Fibroblast of skin of scalp (primary cell): ENCODE results near the gene PRKACA.

Experiments
- DNase-seq: peaks from one replicate; pipeline ENCODE4 v3.0.0-alpha.2; 2013

Gene PRKACA

DNA sequence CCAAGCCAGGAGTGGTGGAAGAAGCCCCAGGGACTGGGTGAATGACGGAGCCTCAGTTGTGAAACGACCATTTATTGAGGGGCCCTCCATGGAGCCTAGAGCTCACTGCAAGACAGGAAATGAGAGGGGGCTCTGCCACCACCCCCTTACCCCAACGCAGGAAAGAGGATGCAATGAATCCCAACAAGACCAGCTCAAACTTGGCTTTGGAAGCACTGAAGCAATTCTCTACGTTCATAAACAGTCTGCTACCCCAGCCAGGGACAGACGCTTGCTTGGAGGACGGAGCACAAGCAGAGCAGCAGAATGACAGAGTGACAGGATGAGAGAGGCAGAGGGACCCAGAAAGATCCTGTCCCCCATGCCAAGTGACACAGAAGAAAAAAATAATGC lies 1.0 kb downstream of the PRKACA start:
- DNase-seq = no peak

DNA sequence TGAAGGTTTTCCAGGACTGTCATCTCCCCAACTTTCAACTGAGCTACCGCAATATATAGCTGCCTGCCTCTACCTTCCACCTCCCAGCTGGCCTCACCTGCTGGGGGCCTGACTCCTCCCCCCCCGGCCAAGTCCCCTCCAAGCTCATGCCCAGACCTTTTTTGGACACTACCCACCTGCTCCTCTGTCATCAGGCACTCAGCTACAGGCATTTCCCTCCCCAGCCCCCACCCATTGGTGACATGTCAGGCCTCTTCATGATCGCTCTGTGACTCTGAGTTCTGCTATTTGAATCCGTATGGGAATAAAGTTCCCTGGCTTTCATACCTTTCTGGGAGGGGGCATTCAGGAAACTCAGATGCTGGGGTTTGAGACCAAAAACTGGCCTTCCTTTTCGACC lies 1.8 kb downstream of the PRKACA start:
- no peak for DNase-seq

DNA sequence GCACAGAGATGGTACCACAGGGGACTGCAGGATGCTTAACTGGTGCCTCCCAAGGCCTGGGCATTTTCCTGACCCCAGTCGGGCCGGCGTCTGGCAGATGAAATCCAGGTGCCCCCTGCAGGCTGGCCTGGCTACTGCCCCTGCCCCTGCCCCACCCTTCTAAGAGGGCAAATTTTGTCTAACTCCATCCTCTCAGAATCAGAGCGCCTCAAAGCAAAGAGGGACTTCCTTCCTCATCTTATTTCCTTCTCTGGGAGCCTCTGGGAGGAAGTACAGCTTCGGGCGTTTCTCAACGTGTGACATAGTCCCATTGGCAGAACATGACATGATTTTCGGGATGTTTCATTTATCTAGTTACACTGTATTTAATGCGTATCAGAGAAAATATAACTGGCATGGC lies 2.7 kb downstream of the PRKACA start:
- no peak for DNase-seq

DNA sequence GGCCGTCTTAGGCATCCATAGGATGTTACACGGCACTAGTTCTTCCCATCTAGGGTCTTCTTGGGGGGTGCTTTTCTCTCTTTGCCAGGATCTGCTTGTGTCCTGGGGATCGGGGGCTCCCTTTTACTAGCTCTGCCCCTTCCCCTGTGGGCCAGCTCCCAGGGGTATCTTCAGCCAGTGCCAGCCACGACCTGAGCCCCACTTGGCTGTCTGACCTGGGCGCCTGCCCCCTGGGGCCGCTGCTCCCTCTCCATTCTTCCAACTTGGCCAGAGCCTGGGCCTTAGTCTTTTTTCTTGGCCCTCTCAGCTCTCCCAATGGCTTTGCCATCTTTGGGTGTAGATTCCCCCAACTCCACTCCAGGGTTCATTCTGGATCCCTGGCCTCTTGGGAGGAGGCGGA lies 3.1 kb downstream of the PRKACA start:
- DNase-seq = no peak

DNA sequence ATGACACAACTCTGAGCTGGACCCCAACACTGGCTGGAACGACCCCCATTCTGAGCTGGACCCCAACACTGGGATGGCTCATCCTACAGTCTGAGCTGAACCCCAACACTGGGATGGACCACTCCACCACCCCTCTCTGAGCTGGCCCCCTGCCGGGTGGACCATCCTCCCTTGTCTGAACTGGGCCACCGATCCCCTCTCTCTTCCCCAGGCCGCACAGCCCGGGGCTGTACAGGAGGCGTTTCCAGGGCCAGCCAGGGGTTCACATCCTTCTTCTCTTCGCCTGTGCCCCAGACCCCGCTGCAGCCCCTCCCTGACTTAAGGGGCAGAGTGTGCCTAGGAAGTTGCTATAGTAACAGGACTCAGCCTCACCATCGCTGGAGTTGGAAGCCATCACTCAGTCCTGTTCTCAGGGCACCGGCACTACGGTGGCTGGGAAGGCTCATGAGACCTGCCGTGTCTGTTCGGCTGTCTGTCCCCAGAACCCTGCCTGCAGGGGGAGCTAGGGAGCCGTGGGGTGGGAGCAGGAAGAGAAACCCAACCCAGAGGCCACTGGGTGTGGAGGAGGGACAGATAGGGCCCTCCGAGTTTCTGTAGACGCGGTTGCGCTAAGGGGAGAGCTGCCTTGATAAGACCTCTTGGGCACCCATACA lies 3.7 kb downstream of the PRKACA start:
- DNase-seq = no peak

DNA sequence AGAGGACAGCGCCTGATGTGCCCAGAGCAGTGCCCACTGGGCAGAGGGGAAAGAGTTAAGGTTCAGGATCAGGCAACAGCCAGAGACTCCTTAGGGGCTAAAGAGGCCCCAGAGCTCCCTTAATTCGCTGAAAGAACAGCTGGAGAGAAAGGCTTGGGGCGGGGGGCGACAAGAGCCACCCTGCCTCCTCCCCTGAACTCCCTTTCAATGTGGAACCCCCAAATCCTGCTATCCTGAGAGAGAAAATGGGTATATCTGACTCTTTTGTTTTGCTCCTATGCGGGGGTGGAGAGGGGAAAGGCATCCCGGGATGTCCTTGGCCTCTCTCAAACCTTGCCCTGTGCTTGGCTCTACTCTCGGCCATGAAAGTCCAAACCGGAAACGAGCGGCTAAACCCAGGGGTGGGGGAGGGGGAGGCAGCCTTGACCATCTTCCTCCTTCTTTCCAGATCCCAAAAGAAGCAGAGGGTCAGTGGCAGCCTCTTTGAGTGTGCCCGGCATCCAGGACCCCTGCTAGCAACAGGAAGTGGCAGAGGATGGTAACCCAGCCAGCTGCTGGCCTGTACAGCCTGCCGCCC lies 4.7 kb downstream of the PRKACA start:
- DNase-seq = no peak

DNA sequence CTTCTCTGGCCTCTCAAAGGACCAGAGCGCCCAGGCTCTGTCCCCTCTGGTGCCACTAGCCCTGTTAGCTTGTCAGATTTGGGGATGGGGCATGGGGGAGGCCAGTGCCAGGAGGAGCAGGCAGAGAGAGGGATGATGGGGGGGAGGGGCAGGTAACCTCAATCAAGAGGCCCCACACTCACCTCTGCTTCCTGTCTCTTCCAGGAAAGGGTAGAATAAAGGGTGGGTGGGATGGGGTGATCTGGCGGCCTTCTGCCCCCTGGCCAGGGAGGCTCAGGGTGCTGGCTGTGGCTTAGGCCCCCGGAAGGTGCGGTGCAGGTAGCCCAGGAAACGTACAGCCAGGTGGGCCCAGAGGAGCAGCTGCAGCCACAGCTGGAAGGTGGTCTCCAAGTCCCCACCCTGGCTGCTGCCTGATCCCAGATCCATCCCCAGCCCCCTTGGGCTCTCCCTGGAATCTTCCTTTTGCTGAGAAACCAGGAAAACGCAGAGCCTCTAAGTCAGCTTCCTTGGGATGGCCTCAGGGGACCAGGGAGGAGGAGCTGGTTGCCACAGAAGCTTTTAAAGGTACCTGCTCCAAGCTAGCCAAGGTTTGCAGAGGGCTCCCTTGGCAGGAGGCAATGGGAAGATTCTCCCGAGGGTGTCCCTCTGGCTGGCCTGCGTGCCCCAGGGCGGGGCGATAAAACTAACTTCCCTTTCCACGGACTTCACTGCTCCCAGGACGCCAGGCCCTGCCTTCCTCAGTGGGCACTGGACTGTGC lies 5.3 kb downstream of the PRKACA start:
- peak; percentile 33 for DNase-seq

DNA sequence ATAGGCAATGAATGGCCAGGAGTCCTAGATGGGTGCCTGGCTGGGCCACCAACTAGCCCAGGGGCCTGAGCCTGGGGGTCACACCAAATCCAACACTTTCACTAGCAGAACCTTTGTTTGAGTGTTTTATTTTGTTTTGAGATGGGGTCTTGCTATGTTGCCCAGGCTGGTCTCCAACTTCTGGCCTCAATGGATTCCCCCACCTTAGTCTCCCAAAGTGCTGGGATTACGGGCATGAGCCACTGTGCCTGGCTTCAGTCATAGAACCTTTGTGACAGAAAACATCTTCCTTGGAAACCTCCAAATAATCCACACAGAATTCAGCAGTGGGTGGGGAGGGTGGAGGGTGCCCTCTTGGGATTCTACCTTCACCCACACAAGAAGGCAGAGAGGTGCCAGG lies 6.1 kb downstream of the PRKACA start:
- DNase-seq = no peak

DNA sequence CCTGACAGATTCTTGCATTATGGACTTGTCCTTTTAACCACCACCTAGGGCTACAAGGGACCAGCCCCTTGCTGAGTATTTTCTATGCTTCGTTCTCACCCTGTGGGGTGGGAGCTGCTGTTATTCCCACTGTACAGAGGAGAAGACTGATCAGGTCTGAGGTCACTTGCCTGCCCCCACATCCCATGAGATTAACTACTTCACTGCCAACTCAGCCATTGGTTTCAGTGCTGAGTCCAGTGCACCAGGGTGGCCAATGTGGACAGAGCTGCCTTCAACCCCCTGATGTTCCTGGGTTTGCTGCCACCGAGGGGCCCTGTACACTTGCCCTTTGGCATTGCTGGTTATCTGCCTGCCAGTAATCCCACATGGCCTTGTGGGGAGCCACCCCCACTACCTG lies 6.9 kb downstream of the PRKACA start:
- DNase-seq = no peak

DNA sequence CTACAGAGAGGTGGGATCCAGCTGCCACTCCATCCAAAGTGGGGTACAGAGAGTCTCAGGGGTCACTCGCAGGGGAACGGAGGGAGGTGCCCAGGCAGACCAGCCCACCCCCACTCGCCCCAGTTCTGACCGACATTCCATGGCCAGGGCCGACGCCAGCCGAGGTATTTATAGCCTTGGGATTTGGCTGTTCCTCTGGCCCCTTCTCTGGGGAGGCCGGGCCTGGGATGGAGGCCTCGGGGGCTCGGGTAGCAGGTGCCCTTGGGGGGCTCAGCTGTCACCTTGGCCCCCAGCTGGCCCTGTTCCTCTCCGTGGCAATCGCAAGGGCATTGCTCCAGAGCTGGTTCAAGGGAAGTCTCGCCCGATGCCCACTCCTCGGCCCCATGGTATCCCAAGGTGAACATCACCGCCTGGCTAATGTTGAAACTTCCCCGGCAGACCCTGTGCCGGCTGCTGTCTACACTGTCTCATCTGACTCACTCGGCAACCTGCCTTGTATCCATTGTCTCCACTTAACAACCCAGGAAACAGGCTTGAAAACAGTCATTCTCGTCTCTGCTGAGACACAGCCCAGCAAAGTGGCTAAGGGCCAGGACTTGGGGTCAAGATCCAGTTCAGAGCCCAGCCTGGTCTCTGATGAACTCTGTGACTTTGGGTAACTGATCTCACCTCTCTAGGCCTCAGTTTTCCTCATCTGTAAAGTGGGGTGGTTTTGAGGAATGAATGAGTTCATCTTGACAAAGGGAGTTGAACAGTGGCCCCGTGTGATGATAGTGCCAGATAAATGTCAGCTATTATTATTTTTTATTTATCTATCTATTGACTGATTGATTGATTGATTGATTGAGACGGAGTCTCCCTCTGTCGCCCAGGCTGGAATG lies 9.7 kb downstream of the PRKACA start:
- no peak for DNase-seq

DNA sequence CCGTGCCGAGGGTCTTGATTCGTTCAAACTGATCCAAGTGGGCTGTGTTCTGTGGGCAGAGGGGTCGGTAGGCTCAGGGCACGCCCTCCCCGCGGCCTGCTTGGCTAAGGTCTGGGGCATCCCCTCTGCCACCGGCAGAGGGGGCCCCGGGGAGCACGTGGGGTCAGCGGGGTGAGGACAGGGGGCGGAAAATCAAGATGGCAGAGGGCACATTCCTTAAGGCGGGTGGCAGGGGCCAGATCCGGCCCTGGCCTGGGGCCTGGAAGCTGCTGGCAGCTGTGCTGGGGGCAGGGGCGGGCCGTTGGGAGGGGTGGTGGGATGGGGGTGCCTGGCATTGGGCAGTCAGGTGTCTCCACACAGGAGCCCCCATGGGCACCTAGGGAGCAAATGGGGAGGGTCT lies 10.7 kb downstream of the PRKACA start:
- no peak for DNase-seq

DNA sequence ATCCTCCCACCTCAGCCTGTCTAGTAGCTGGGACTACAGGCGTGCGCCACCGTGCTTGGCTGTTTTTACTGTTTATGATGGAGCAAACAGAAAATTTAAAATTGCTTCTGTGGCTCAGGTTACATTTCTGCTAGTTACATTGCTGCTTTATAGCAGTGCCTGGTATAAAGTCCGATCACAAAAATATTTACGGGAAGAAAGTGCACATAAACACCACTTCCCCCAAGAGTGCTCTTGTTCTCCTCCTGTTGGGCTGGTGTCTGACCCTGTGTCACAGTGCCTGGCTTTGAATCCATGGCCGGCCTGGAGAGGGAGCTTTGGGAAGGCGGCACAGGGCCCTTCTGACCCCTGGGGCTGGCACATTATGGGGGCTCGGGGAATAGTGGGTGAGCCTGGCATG lies 11.9 kb downstream of the PRKACA start:
- no peak for DNase-seq

DNA sequence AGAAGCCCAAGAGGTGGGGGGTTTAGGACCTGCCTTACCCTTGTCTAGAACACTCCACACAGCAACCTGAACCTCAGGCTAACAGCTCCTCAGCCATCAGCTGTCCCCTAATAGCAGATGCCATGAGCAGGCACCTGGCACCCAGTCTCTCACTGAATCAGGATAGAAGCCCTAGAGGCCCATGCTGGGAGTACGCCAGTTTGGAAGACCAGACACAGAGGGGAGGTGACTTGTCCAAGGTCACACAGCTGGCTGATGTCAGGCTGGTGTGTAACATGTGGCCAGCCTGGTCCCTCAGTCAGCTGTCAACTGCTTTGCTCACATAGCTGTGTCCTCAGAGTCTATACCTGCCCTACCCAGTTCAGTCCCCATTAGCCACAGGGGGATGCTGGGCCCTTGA lies 14.3 kb downstream of the PRKACA start:
- DNase-seq = no peak

DNA sequence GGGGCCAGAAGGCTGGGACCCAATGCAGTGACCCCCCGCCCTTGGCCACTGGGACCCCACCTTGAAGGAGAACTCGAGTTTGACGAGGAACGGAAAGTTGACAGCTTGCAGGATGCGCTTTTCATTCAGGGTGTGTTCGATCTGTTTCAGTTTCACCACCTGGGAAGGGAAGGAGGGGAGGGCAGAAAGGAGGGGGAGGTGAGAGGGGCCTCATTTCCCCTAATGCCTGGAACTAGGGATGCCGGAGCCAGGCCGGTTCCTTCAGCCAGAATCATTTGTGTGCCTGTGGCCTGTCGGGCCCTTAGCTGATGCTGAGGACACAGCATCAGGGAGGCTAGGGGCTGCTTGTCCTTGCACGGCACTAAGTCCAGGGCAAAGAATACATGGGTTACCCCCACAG lies 14.8 kb downstream of the PRKACA start:
- DNase-seq = no peak

DNA sequence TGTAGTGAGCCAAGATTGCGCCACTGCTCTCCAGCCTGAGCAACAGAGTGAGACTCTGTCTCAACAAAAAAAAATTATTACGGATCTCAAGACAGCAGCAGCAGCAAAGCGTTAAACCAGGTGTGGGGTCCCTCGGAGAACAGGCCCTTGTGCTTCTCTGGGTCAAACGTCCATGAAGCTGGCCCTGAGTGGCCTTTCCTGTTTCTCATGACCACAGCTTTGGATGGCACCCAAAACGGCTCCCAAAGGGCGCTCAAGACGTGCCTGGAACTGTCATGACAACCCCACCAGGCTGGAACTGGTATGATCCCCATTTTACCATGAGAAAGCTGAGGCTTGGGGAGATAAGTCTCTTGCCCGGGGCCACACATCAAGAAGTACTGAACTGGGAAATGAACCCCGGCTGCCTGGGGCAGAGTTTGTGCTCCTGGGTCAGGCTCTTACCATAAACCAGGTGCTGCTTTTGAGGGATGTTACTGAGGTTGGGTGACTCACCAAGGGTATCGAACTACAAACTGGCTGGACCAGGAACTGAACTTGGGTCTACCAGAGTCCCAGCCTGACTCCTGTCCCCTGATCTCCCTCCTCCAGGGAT lies 15.4 kb downstream of the PRKACA start:
- no peak for DNase-seq

DNA sequence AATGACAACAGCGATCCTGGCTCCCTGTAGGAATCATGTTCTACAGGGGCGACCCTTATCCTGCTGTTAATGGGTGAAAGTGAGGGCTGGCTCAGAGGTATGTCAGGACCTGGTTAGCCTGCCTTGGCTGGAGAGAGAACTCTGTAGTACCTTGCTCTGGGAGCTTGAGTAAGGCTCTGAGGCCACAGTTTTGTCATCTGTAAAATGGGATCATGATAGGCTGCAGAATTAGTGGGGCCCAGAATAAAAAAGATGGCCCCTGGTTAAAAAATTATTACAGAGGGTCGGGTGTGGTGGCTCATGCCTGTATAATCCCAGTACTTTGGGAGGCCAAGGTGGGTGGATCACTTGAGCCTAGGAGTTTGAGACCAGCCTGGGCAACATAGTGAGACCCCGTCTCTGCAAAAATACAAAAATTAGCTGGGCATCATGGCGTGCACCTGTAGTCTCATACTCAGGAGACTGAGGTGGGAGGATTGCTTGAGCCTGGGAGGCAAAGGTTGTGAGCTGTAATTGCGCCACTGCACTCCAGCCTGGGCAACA lies 16.5 kb downstream of the PRKACA start:
- no peak for DNase-seq

DNA sequence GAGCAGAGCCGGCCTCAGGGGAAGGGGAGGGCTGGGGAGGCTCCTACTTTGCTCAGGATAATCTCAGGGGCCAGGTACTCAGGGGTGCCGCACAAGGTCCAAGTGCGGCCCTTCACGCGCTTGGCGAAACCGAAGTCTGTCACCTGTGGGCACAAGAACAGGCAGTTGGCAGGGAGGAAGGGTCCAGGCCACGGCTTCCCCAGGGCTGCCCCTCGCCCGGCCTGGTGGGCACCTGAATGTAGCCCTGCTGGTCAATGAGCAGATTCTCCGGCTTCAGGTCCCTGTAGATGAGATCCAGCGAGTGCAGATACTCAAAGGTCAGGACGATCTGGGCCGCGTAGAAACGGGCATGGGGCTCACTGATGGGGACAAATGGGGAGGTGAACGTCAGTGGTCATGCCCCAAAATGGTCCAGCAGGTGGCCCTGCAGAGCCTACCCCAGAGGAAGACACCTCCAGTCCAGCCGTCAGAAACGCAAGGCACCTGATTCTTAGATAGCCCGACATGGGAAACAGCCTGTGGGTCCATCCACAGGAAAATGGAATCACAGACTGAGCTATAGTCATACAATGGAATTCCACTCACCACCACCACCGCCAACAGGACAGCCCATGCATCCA lies 19.9 kb downstream of the PRKACA start:
- no peak for DNase-seq

DNA sequence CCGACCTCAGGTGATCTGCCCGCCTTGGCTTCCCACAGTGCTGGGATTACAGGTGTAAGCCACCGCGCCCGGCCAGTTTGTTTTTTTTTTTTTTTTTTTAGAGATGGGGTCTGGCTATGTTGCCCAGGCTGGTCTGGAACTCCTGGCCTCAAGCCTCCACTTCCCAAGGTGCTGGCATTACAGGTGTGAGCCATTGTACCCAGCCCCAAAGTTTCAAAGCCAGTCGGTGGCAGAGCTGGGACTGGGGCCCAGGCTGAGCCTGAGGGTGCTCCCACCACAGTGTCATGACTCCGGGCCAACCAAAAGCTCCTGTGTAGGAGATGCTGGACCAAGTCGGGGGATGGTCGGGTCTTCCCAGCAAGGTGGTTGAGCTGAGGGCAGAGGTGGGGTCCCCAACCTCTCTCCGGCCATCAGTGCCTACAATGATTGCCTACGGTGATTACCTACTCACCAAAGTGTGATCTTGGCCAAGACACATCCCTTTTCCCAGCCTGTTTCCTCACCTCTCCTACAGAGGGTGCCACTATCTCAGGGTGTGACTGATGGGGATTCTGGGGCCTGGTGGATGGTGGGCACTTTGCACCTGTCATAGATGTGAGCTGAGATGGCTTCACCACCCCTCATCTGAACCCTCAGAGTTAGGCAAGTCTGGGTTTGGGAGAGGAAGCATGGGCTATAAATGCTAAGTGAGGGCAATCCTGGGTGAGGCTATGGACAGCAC lies 21.1 kb downstream of the PRKACA start:
- DNase-seq = no peak

DNA sequence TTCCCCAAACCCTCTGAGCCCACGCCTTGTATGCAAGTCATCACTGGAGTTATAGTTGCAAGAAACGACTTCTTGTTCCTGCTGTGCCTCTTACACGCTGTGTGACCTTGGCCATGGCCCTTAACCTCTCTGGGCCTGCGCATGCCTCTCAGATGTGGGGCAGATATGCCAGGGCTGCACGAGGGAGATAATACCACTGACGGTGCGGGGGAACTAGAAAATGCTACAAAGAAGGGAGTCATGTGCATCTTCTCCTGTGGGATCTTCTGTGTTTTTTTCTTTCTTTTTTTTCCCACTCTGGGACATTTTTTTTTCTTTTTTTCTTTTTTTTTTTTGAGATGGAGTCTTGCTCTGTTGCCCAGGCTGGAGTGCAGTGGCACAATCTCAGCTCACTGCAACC lies 22.7 kb downstream of the PRKACA start:
- no peak for DNase-seq

DNA sequence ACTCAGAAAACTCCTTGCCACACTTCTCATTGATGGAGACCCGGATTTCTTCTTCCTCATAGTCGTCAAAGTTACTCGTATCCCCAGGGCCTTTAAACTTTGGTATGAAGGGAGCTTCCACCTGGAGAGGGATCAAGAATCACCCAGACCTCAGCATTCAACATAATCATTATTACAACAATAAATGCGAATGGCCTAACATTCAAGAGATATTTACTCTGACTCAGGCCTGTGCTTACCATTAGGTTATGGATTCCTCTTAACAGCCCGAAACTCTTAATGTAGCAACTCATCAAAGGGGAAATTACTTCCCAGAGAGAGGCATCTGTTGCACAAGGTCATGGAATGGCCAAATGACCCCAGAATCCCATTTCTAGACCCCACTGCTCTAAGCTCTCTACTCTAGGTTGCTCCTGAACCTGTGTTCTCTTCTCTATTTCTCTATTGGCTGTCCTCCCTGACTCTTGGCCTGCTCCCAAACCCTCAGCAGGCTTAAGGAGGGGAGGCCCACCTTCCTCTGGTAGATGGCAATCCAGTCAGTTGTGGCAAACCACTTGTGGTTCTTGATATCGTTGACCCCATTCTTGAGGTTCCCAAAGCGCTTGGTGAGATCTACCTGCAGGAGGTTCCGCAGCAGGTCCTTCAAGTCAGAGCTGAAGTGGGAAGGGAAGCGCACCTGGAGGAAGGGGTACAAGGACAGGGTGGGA lies 24.3 kb downstream of the PRKACA start:
- no peak for DNase-seq
